HG03139 (cell line): Measurements from ENCODE around the gene MEX3C.
A peak's percentile ranks its signal among the peaks of the same experiment; 100 is the strongest.

ENCODE experiments used
- ATAC-seq: cut with Tn5 transposase; IDR thresholded peaks from one replicate; pipeline ENCODE4 v1.9.1; 2021; ENCODE audit not compliant: unreplicated experiment

MEX3C gene

GRCh38 chr18:51192026-51192425, 5.5 kb downstream of the MEX3C start:
- no peak for ATAC-seq

GRCh38 chr18:51191128-51191717, 6.3 kb downstream of the MEX3C start:
- no peak for ATAC-seq

DNA sequence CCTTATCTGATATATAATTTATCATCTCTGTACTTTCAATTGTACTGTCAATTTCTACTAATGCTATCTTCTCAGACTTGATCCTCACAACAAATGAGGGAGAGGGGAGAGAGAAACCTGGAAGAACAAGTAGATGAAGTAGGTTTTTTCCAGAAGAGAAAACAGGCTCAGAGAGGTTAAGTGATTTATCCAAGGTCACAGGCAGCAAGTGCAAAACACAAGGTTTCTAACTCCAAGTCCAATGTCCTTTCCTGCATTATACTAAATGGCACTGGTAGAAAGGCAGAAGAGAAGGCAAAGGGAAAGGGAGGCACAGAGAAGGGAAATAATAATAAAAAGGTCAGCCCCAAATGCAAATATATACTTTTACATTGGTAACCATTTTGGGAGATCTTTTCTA, 7.5 kb downstream of the MEX3C start:
- ATAC-seq = no peak

GRCh38 chr18:51188024-51188701, 9.3 kb downstream of the MEX3C start:
- ATAC-seq = peak; percentile 40

GRCh38 chr18:51185075-51185474, 12.4 kb downstream of the MEX3C start:
- no peak for ATAC-seq

DNA sequence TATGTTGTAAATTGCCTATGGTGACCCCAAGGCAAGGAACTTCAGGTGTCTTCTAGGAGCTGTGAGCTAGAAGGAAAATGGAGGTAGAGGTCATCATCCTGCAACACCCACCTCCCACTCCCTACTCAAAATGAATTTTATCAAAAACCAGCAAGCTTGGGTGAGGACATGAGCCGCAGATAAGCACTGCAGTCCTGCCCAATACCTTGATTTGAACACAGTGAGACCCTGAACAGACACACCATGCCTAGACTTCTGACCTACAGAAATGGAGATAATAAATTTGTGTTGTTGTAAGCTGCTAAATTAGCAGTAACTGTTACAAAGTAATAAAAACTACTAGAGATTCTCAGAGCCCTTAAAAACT, 13.4 kb downstream of the MEX3C start:
- no peak for ATAC-seq

GRCh38 chr18:51183372-51184090, 13.9 kb downstream of the MEX3C start:
- ATAC-seq = no peak

- no peak for ATAC-seq
Observed at GRCh38 chr18:51182824-51183223, 14.7 kb downstream of the MEX3C start.

GRCh38 chr18:51171625-51172259, 25.7 kb downstream of the MEX3C start:
- no peak for ATAC-seq

DNA sequence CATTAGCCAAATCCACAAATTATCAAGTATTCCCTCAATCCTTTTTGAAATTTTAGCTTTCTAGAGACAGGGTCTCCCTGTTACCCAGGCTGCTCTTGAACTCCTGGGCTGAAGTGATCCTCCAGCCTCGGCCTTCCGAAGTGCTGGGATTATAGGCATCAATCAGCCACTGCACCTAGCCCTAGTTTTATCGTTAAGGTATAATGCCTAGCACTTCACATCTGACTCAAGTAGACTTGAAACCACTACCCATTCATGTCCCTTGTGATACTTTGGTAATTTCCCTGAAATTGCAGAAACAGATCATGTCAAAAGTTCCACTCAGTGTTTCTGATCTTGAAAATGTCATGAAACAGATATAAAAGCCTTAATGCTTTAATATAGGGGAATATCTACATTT, 26.3 kb downstream of the MEX3C start:
- no peak for ATAC-seq

GRCh38 chr18:51170664-51171063, 26.8 kb downstream of the MEX3C start:
- ATAC-seq = no peak

DNA sequence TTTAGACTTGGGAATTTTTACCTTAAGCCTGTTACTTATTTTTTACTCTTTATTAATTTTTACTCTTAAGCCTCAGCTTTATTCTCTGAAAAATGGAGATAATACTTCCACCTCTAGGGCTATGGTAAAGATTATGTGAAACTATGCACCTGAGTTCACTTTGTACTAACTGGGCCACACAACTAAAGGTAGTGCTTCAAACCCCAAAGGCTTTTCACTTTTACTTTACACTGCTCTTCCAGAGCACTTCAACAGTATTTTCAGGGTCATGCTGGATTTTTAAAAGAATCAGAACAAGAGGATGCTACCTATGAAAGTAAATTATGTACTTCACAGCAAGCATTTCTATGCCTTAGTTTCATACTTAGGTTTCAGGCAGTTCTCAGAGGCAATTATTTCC, 27.8 kb downstream of the MEX3C start:
- no peak for ATAC-seq

GRCh38 chr18:51168960-51169662, 28.4 kb downstream of the MEX3C start:
- ATAC-seq = no peak

- no peak for ATAC-seq
Observed at GRCh38 chr18:51168026-51168742, 29.3 kb downstream of the MEX3C start.

GRCh38 chr18:51165296-51165695, 32.2 kb downstream of the MEX3C start:
- no peak for ATAC-seq

GRCh38 chr18:51164761-51165281, 32.7 kb downstream of the MEX3C start:
- ATAC-seq = no peak

GRCh38 chr18:51164342-51164741, 33.1 kb downstream of the MEX3C start:
- no peak for ATAC-seq

DNA sequence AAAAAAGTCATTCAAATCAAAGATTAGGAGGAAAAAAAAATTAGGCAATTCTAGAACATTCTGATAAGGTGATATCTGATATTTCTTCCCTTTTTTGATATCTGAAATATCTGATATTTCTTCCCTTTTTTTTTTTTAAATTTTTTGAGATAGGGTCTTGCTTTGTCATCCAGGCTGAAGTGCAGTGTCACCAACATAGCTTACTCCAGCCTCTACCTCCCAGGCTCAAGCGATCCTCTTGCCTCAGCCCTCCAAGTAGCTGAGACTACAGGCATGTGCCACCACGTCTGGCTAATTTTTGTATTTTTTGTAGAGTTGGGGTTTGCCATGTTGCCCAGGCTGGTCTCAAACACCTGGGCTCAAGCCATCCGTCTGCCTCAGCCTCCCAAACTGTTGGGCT, 33.9 kb downstream of the MEX3C start:
- no peak for ATAC-seq

DNA sequence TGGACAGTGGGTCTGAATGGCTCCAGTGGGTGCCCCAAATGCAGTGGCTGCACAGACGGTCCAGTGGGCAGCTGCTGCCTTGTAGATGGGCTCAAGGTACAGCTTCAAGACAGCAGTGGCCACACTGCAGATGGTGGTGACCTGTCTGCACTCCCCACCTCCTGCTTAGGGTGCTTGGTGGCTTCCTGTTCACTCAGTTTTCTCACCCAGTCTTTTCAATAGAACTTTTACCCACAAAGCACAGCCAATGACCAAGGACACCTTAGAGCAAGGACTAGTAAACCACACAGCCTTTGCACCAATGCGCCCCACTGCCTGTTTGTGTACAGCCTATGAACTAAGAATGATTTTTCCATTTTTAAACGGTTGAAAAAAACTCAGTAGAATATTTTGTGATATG, 34.9 kb downstream of the MEX3C start:
- no peak for ATAC-seq

GRCh38 chr18:51160646-51161045, 36.8 kb downstream of the MEX3C start:
- ATAC-seq = no peak
